HG02763 (cell line): ENCODE measurements around the gene VASN.
"Not testable (repeated sequence)": the region's sequence is repeated elsewhere in the genome, so short reads cannot be mapped to it uniquely, and the experiment has no call there.

ENCODE experiments used
- ATAC-seq: cut with Tn5 transposase; IDR thresholded peaks from one replicate; pipeline ENCODE4 v1.9.1; 2021; ENCODE audit warnings: mild to moderate bottlenecking, moderate library complexity; ENCODE audit not compliant: unreplicated experiment

VASN gene

GRCh38 chr16:4383591-4384444 is 12.2 kb downstream of the VASN start:
- ATAC-seq, result no peak

- ATAC-seq, result no peak
Observed at GRCh38 chr16:4384509-4384942, 12.9 kb downstream of the VASN start.

DNA sequence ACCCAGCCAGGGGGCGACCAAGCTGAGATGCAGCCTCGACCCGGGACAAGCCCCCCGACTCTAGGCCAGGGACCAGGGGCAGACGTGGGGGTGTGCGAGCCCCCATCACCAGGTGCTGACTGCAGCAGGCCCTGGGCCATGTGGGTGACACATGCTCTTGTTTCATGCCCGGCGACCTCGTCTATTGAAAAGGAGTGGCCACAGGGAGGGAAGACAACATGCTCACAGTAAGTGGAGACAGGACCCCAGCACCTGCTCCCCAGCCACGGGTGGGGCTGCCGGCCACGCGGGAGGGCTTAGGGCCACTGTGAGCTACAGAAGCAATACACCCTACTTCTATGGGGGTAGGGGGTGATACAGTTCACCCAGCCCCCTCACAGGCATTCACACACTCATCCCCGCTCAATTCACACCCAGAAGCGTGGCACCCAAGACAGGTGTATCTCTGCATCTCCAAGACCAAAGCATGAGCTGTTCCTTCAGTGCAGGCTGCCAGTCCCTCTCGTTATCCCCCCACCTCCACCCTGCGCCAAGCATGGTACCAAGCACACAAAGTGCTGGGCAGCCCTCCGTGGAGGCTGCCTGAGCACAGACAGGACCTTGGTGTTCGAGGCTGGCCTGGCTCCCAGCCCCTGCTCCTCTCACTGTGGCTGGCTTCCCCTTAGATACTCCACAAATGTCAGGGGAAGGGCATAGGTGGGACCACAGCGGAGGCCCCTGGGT is 13.6 kb downstream of the VASN start:
- no peak for ATAC-seq

GRCh38 chr16:4385789-4386450 is 14.3 kb downstream of the VASN start:
- no peak for ATAC-seq

DNA sequence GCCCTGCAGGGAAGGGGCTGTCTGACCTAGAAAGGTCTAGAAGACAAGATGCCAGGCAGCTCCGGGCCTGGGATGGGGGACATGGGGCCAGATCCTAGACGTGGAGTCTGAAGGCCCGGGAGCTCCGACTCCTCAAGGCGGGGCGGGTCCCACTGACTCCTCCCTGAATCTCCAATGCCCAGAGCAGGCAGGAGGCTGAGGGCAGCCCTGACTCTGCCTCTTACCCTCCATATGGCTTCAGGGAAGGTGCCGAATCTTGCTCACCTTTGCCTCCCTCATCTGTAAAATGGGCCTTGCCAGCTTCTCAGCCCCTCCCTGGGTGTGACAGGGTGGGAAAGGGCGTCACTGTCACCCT is 14.8 kb downstream of the VASN start:
- ATAC-seq, result no peak

DNA sequence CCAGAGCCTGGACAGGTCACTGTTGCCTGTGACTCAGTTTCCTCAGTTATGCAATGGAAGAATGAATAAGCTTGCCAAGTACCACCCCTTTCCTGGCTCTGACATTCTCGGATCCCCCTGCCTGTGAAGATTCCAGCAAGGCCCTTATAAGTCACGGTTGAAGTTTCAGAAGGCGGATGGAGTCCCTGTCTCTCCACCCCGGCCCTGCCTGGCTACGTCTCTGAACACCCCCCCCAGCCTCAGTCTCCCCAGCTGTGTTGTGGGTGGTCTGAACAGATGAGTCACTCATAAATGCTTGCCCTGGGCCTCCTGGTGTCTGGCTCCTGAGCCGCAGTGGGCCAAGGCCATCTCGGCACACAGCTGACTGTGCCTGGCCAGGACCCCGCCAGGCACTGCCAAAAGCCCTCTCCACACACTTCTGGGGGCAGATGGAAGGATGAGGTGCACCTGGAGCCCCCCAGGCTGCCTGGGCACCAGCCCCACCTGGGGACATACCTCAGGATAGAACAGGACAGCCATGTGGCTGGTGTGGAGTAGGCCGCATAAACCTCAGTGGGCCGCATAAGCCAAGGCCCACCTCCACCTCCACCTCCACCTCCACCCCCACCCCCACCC is 15.4 kb downstream of the VASN start:
- ATAC-seq, result no peak

- no peak for ATAC-seq
Observed at GRCh38 chr16:4387781-4388180, 16.1 kb downstream of the VASN start.

DNA sequence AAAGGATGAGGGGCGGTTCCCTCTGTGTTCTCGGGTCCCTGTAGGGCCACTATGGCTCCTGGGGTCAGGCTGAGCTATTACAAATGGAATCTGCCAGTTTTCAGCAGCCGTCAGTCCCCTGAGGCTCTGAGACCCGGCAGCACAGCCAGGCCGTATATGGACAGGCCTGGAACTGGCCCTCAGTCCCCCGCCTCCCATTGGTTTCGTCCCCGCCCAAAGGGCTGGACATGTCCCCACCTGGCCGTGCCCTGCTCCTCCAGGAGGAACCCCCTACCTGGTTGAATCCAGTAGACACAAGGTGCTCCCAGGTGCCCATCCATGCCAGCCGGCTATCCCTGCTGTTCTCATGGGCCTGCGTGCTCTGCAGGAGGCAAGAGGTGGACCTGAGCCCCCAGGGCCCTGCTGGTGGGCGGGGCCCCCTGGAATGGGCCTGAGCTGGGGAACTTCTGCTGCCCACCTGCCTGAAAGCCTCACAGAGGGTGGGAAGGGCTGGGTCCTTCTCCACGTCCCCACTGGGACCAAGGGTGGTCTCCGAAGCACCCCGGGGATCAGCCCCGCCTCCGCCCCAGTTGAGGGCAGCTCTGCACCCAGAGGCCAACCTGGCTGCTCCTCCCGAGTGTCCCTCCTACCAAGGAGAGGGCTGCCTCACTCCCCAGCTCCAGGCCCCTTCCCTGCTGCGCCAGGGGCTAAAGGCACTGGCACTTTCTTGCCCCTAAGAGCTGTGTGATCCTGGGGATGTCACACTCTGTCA is 16.8 kb downstream of the VASN start:
- ATAC-seq, result no peak

- no peak for ATAC-seq
Observed at GRCh38 chr16:4389051-4389955, 17.7 kb downstream of the VASN start.

DNA sequence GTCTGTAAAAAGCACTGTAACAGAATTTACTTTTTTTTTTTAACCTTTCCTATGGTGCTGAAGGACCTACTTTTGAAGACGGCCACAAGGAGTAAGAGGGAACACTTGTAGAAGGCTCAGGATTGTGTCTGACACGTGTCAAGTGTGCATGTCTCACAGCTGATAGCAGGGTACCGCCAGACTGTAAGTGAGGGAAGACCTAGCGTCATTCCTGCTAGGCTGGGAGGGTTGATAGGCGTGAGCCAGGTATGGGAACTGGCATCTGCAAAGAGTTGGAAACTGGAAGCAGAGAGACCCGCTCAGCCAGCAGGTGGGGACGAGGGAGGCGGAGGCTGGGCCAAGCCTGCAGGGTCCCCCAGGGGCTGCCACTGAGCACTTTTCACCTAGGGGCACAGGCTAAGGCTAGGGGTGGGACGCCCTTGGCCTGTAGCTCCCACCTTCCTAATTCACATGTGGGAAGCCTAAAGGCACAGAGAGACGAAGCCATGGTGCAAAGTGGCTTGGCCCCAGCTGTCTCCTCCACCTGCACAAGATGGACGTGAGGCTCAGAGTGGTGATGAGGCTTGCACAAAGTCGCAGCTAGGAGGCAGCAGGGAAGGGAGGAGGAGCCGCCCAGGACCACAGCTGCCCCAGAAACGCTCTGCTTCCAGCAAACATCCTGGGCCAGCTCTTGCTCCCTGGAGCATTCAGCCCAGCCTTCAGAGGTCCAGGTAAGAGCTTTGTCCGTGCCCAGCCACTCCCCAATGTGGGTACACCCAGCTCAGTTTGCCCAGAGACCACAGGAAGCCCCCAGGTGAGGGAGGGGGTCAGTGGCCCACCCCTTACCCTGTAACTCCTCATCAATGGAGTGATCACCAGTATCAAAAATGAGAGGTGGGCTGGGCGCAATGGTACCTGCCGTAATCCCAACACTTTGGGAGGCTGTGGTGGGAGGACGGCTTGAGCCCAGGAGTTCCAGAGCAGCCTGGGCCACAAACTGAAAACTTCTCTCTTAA is 18.9 kb downstream of the VASN start:
- ATAC-seq, result no peak

GRCh38 chr16:4391631-4392381 is 20.2 kb downstream of the VASN start:
- ATAC-seq, result no peak

GRCh38 chr16:4392382-4393239 is 21.0 kb downstream of the VASN start:
- ATAC-seq, result no peak

GRCh38 chr16:4393240-4393600 is 21.6 kb downstream of the VASN start:
- ATAC-seq, result no peak

DNA sequence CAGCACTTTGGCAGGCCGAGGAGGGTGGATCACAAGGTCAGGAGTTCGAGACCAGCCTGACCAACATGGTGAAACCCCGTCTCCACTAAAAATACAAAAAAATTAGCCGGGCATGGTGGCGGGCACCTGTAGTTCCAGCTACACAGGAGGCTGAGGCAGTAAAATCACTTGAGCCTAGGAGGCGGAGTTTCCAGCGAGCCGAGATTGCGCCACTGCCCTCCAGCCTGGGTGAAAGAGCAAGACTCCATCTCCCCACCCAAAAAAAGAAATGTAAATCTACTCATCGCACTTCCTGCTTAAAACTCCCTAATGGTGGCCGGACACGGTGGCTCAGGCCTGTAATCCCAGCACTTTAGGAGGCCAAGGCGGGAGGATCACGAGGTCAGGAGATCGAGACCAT is 22.2 kb downstream of the VASN start:
- ATAC-seq, result not testable (repeated sequence)

GRCh38 chr16:4395055-4395726 is 23.5 kb downstream of the VASN start:
- no peak for ATAC-seq

- ATAC-seq, result no peak
Observed at GRCh38 chr16:4399001-4399730, 27.5 kb downstream of the VASN start.
